Effector memory CD8-positive, alpha-beta T cell (primary cell): ENCODE results near the gene CPXM2.

ENCODE experiments used
- ATAC-seq: fragments of 150-1000 bp; cut with Tn5 transposase; replicated peaks from 2 replicates; pipeline ENCODE4 v1.10.0; 2021; ENCODE audit warnings: mild to moderate bottlenecking, moderate library complexity
- DNase-seq, 3 experiments: peaks; one replicate each; pipeline ENCODE4 v3.0.0; 2021
- H3K27ac Mint-ChIP-seq, 2 donors: one replicate each; pipeline ENCODE4 v1.8.0; 2022; ENCODE audit warnings: mild to moderate bottlenecking in 2 of 2, mixed read lengths in 2 of 2, moderate library complexity in 2 of 2
- H3K27me3 Mint-ChIP-seq, 2 donors: one replicate each; pipeline ENCODE4 v1.8.0; 2022; ENCODE audit warnings: mixed read lengths in 2 of 2
- H3K36me3 Mint-ChIP-seq: one replicate; pipeline ENCODE4 v1.8.0; 2022; ENCODE audit warnings: mild to moderate bottlenecking, moderate library complexity, mixed read lengths; ENCODE audit not compliant: insufficient read depth
- H3K4me1 Mint-ChIP-seq, 2 donors: one replicate each; pipeline ENCODE4 v1.8.0; 2022; ENCODE audit warnings: low read depth in 2 of 2, mixed read lengths in 2 of 2
- H3K4me3 Mint-ChIP-seq, 2 donors: one replicate each; pipeline ENCODE4 v1.8.0; 2022; ENCODE audit warnings: mild to moderate bottlenecking in 2 of 2, mixed read lengths in 2 of 2, moderate library complexity in 2 of 2
- H3K9me3 Mint-ChIP-seq, 2 donors: one replicate each; pipeline ENCODE4 v1.8.0; 2022; ENCODE audit warnings: mixed read lengths in 2 of 2

CPXM2 gene

GRCh38 chr10:123913688-123914268, 22.2 kb upstream of the CPXM2 start:
- H3K4me1 Mint-ChIP-seq: peaks cover 4 to 13% of the 10 kb centered on the region in 2 donors
- DNase-seq: no peak
- no peak overlapping the region for H3K27ac Mint-ChIP-seq
- peak overlapping the region in 1 of 2 donors; percentile 55 for H3K4me3 Mint-ChIP-seq
- no peaks in the 10 kb centered on the region for H3K36me3 Mint-ChIP-seq
- peaks cover 18 to 38% of the 10 kb centered on the region in 2 donors for H3K27me3 Mint-ChIP-seq
- ATAC-seq: no peak
- H3K9me3 Mint-ChIP-seq: peaks cover 0 to 9% of the 10 kb centered on the region in 2 donors

GRCh38 chr10:123912871-123913270, 21.3 kb upstream of the CPXM2 start:
- H3K4me1 Mint-ChIP-seq: peaks cover 4 to 13% of the 10 kb centered on the region in 2 donors
- ATAC-seq (no peak), DNase-seq (no peak)
- peaks cover 23 to 47% of the 10 kb centered on the region in 2 donors for H3K27me3 Mint-ChIP-seq
- H3K27ac Mint-ChIP-seq: no peak overlapping the region
- H3K4me3 Mint-ChIP-seq: peak overlapping the region in 1 of 2 donors; percentile 55
- H3K9me3 Mint-ChIP-seq: peaks cover 0 to 9% of the 10 kb centered on the region in 2 donors
- no peaks in the 10 kb centered on the region for H3K36me3 Mint-ChIP-seq

- Mint-ChIP-seq H3K36me3 (no peaks in the 10 kb centered on the region), H3K27ac (no peak overlapping the region), H3K9me3 (peaks cover 0 to 9% of the 10 kb centered on the region in 2 donors), H3K4me1 (peaks cover 4 to 13% of the 10 kb centered on the region in 2 donors), H3K4me3 (no peak overlapping the region), H3K27me3 (peaks cover 24 to 47% of the 10 kb centered on the region in 2 donors)
- ATAC-seq (no peak), DNase-seq (no peak)
Measured at GRCh38 chr10:123912466-123912865, 20.9 kb upstream of the CPXM2 start.

- no peak overlapping the region for H3K4me3 Mint-ChIP-seq
- H3K27ac Mint-ChIP-seq: no peak overlapping the region
- peaks cover 0 to 9% of the 10 kb centered on the region in 2 donors for H3K9me3 Mint-ChIP-seq
- ATAC-seq (no peak), DNase-seq (no peak)
- peaks cover 4 to 13% of the 10 kb centered on the region in 2 donors for H3K4me1 Mint-ChIP-seq
- H3K27me3 Mint-ChIP-seq: peaks cover 24 to 47% of the 10 kb centered on the region in 2 donors
- H3K36me3 Mint-ChIP-seq: no peaks in the 10 kb centered on the region
Measured at GRCh38 chr10:123911866-123912265, 20.3 kb upstream of the CPXM2 start.

- no peak overlapping the region for H3K4me3 Mint-ChIP-seq
- peaks cover 26 to 51% of the 10 kb centered on the region in 2 donors for H3K27me3 Mint-ChIP-seq
- H3K36me3 Mint-ChIP-seq: no peaks in the 10 kb centered on the region
- H3K27ac Mint-ChIP-seq: no peak overlapping the region
- H3K9me3 Mint-ChIP-seq: peaks cover 0 to 9% of the 10 kb centered on the region in 2 donors
- ATAC-seq (no peak), DNase-seq (no peak)
- peaks cover 4 to 11% of the 10 kb centered on the region in 2 donors for H3K4me1 Mint-ChIP-seq
Measured at GRCh38 chr10:123909866-123910265, 18.3 kb upstream of the CPXM2 start.

- no peak for DNase-seq
- H3K27ac Mint-ChIP-seq: no peak overlapping the region
- H3K4me1 Mint-ChIP-seq: peaks cover 4 to 8% of the 10 kb centered on the region in 2 donors
- no peak for ATAC-seq
- H3K36me3 Mint-ChIP-seq: no peaks in the 10 kb centered on the region
- H3K27me3 Mint-ChIP-seq: peaks cover 22 to 46% of the 10 kb centered on the region in 2 donors
- no peak overlapping the region for H3K4me3 Mint-ChIP-seq
- peaks cover 0 to 6% of the 10 kb centered on the region in 2 donors for H3K9me3 Mint-ChIP-seq
Measured at GRCh38 chr10:123909426-123909825, 17.8 kb upstream of the CPXM2 start.

GRCh38 chr10:123908379-123908778, 16.8 kb upstream of the CPXM2 start:
- Mint-ChIP-seq H3K27me3 (peaks cover 20 to 42% of the 10 kb centered on the region in 2 donors), H3K27ac (no peak overlapping the region), H3K36me3 (no peaks in the 10 kb centered on the region), H3K4me3 (no peak overlapping the region), H3K4me1 (peaks cover 4 to 5% of the 10 kb centered on the region in 2 donors), H3K9me3 (peaks cover 0 to 6% of the 10 kb centered on the region in 2 donors)
- DNase-seq (no peak), ATAC-seq (no peak)

- H3K27me3 Mint-ChIP-seq: peaks cover 20 to 42% of the 10 kb centered on the region in 2 donors
- peaks cover 0 to 6% of the 10 kb centered on the region in 2 donors for H3K9me3 Mint-ChIP-seq
- H3K36me3 Mint-ChIP-seq: no peaks in the 10 kb centered on the region
- H3K27ac Mint-ChIP-seq: no peak overlapping the region
- H3K4me3 Mint-ChIP-seq: no peak overlapping the region
- peaks cover 0 to 4% of the 10 kb centered on the region in 2 donors for H3K4me1 Mint-ChIP-seq
- no peak for ATAC-seq
- no peak for DNase-seq
Measured at GRCh38 chr10:123906884-123907652, 15.5 kb upstream of the CPXM2 start.

GRCh38 chr10:123906296-123906695, 14.7 kb upstream of the CPXM2 start:
- DNase-seq (no peak), ATAC-seq (no peak)
- Mint-ChIP-seq H3K4me3 (no peak overlapping the region), H3K4me1 (peaks cover 0 to 4% of the 10 kb centered on the region in 2 donors), H3K36me3 (no peaks in the 10 kb centered on the region), H3K27me3 (peaks cover 20 to 38% of the 10 kb centered on the region in 2 donors), H3K9me3 (peaks cover 0 to 6% of the 10 kb centered on the region in 2 donors), H3K27ac (no peak overlapping the region)

GRCh38 chr10:123904834-123905409, 13.3 kb upstream of the CPXM2 start:
- ATAC-seq (no peak), DNase-seq (no peak)
- H3K27me3 Mint-ChIP-seq: peaks cover 12 to 24% of the 10 kb centered on the region in 2 donors
- H3K4me1 Mint-ChIP-seq: no peaks in the 10 kb centered on the region
- no peaks in the 10 kb centered on the region for H3K9me3 Mint-ChIP-seq
- H3K27ac Mint-ChIP-seq: no peak overlapping the region
- H3K4me3 Mint-ChIP-seq: no peak overlapping the region
- no peaks in the 10 kb centered on the region for H3K36me3 Mint-ChIP-seq

GRCh38 chr10:123903621-123904020, 12.0 kb upstream of the CPXM2 start:
- ATAC-seq (no peak), DNase-seq (no peak)
- Mint-ChIP-seq H3K4me1 (no peaks in the 10 kb centered on the region), H3K9me3 (no peaks in the 10 kb centered on the region), H3K27ac (no peak overlapping the region), H3K36me3 (no peaks in the 10 kb centered on the region), H3K4me3 (no peak overlapping the region), H3K27me3 (peaks cover 12 to 22% of the 10 kb centered on the region in 2 donors)

GRCh38 chr10:123901621-123902020, 10.0 kb upstream of the CPXM2 start:
- no peaks in the 10 kb centered on the region for H3K36me3 Mint-ChIP-seq
- H3K9me3 Mint-ChIP-seq: no peaks in the 10 kb centered on the region
- ATAC-seq (no peak), DNase-seq (no peak)
- peaks cover 6 to 22% of the 10 kb centered on the region in 2 donors for H3K27me3 Mint-ChIP-seq
- H3K4me3 Mint-ChIP-seq: no peak overlapping the region
- no peak overlapping the region for H3K27ac Mint-ChIP-seq
- H3K4me1 Mint-ChIP-seq: no peaks in the 10 kb centered on the region

- DNase-seq: no peak
- H3K27me3 Mint-ChIP-seq: peaks cover 13 to 23% of the 10 kb centered on the region in 2 donors
Measured at GRCh38 chr10:123897146-123897545, 5.5 kb upstream of the CPXM2 start.

More at GRCh38 chr10:123897146-123897545, 5.5 kb upstream of the CPXM2 start:
- no peaks in the 10 kb centered on the region for H3K9me3 Mint-ChIP-seq
- no peak overlapping the region for H3K4me3 Mint-ChIP-seq
- no peak for ATAC-seq
- H3K27ac Mint-ChIP-seq: no peak overlapping the region
- no peaks in the 10 kb centered on the region for H3K4me1 Mint-ChIP-seq
- H3K36me3 Mint-ChIP-seq: no peaks in the 10 kb centered on the region
